OCI-LY7 (cell line): ENCODE results near the gene RBM23.

ENCODE experiments used
- CTCF ChIP-seq: fragments of 200-600 bp; sonication (generic); conservative IDR thresholded peaks from 2 replicates; pipeline ENCODE4 v1.5.1; 2014; ENCODE audit warnings: mild to moderate bottlenecking, antibody characterized with exemption, low read length, moderate library complexity, mixed read lengths
- EZH2phosphoT487 ChIP-seq: fragments of 200-600 bp; sonication (generic); IDR thresholded peaks from 2 replicates; pipeline ENCODE4 v1.6.1; 2018; ENCODE audit warnings: low read depth, borderline replicate concordance, mild to moderate bottlenecking, mixed run types, antibody characterized with exemption, low read length, moderate library complexity, mixed read lengths

- no peak for TF ChIP-seq CTCF
- no peak for TF ChIP-seq EZH2phosphoT487
Observed at GRCh38 chr14:22890416-22890815, 28.5 kb downstream of the RBM23 start.
